Right lobe of liver (tissue), 6 donors: ENCODE results near the gene DAB2. TPM values are rescaled to one million over a fixed set of nuclear protein-coding genes. Genes with fewer than 3 reads are reported as not detected.

Experiments used
- ATAC-seq, 4 donors: fragments of 200-7000 bp; cut with Tn5 transposase; one replicate each; pipeline ENCODE4 v1.9.1; 2020; ENCODE audit warnings: mild to moderate bottlenecking in 4 of 4, moderate library complexity in 4 of 4
- DNase-seq, 3 donors: peaks; one replicate each; pipeline ENCODE4 v3.0.0-alpha.2; 2020
- H3K27ac ChIP-seq, 3 donors: fragments of 200-600 bp; one replicate each; pipeline ENCODE4 v1.8.0; 2022
- H3K27me3 ChIP-seq, 2 donors: fragments of 200-600 bp; one replicate each; pipeline ENCODE4 v1.8.0; 2022
- H3K36me3 ChIP-seq, 4 donors: fragments of 200-600 bp; sonication (generic) in 1 of 4; one replicate each; pipeline versions ENCODE4 v1.5.1 to v1.8.0; 2017 to 2022; ENCODE audit warnings: control low read depth in 1 of 4
- H3K4me1 ChIP-seq, 4 donors: fragments of 200-600 bp; sonication (generic) in 1 of 4; one replicate each; pipeline versions ENCODE4 v1.5.1 to v1.8.0; 2017 to 2022; ENCODE audit warnings: control low read depth in 1 of 4
- H3K4me3 ChIP-seq, 3 donors: fragments of 200-600 bp; one replicate each; pipeline ENCODE4 v1.8.0; 2022
- H3K9me3 ChIP-seq, 4 donors: fragments of 200-600 bp; sonication (generic) in 1 of 4; one replicate each; pipeline versions ENCODE4 v1.5.1 to v1.8.0; 2017 to 2022; ENCODE audit warnings: control low read depth in 1 of 4
- POLR2A ChIP-seq: fragments of 450-650 bp; IDR thresholded peaks from one replicate; pipeline ENCODE4 v1.6.1; 2017; ENCODE audit warnings: antibody characterized with exemption, mild to moderate bottlenecking
- WGBS: methylation state at CpG from one replicate; pipeline ENCODE4 v1.1.6; 2018; ENCODE audit warnings: low coverage, low lambda C conversion rate; ENCODE audit not compliant: insufficient coverage; ENCODE audit errors: missing lambda C conversion rate; 5-methylcytosine and 5-hydroxymethylcytosine counted together
- intact Hi-C, 2 donors: fragments of 100-400 bp; cut with DNase I; formaldehyde crosslinking; loops; one replicate each; pipeline versions ENCODE4 v1.11.2 to v1.14.1; 2022
- total RNA-seq, 6 experiments: library from RNA; depleted of rRNA in 2 of 6; stranded (reverse); fragments of >200 nt in 2 of 6; fragmentation: NEBNext Ultra II Directional in 3 of 6; extraction: Animal tissue kit (Norgen Biotek cat#: 25700) in 3 of 6; gene quantifications; one replicate each; pipeline versions ENCODE4 v1.1.0 to v1.2.4, GENCODE V29; 2016 to 2023
- TF ChIP-seq, protein P1 (sequence below), 4 donors: fragments of 200-600 bp in 3 of 4; fragments of 450-650 bp in 1 of 4; IDR thresholded peaks; one replicate each; pipeline versions ENCODE4 v1.5.1 to v1.8.0; 2016 to 2022; ENCODE audit warnings: antibody characterized with exemption in 4 of 4, mild to moderate bottlenecking in 2 of 4
- donor health status: DM: no; HTN: yes; CAD: no.
- donor health status: DM: no; HTN: no; CAD: no.
- donor health status: DM: no; HTN: no; CAD: no.
- donor health status: DM: no; HTN: yes; CAD: no.
- donor health status: DM: no; HTN: yes; CAD: no.

The DAB2 gene
- total RNA-seq, 6 experiments from 2014 or later, result 7.3 to 32.8 (median 14.0) TPM

DNA sequence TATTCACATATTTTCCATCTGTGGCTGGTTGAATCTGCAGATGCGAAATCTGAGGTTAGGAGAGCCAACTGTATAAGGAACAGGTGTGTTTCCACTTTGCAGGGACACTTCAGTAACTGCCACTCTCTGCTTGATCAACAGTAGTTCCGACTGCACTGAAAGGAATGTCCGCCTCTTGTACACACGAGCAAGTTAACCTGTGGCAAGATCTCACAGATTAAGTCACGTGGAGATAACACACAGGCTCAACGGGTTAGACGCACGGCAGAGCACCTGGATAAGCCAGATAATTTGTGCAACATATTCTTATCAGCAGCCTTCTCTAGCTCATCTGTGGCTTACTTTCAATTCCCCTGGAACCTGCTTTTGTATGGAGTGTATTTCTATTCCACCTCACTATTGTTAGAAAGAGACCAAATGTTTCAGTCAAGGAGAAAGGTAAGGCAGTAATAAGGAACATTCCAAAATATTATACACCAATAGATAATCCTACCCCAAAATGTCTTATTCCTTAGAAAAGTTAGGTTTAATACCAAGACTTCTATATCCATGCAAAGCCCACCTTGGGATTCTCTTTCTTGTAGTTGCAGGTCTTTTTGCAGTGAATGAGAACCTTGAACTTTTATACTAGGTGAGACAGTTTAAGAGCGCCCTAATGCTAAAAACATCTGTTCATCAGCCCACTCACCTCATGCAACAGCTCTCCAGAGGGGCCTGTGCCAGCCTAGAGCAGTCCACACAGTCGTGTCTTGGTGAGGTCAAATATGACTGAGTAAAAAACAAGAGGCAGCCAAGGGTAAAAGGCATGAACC lies 54.0 kb downstream of the DAB2 start:
- intact Hi-C loops, result no loop called here
- H3K9me3 ChIP-seq, result no peaks in the 10 kb centered on the region
- H3K4me1 ChIP-seq, result peaks cover 0 to 62% (median 19%) of the 10 kb centered on the region in 4 donors
- H3K27ac ChIP-seq, result peak overlapping the region; percentile 69 to 78 (median 73)
- WGBS, result 31% methylated on average over 10 of the region's 10 CpGs
- ATAC-seq (peak; percentile 53 to 79 (median 76)), DNase-seq (peak; percentile 60 to 84 (median 64))
- peak overlapping the region; percentile 6 to 28 (median 12) for H3K4me3 ChIP-seq
- H3K27me3 ChIP-seq, result no peaks in the 10 kb centered on the region
- H3K36me3 ChIP-seq, result peaks cover 0 to 2% (median 0%) of the 10 kb centered on the region in 4 donors
- TF ChIP-seq POLR2A, result peak; percentile 47
- TF ChIP-seq, protein P1, sequence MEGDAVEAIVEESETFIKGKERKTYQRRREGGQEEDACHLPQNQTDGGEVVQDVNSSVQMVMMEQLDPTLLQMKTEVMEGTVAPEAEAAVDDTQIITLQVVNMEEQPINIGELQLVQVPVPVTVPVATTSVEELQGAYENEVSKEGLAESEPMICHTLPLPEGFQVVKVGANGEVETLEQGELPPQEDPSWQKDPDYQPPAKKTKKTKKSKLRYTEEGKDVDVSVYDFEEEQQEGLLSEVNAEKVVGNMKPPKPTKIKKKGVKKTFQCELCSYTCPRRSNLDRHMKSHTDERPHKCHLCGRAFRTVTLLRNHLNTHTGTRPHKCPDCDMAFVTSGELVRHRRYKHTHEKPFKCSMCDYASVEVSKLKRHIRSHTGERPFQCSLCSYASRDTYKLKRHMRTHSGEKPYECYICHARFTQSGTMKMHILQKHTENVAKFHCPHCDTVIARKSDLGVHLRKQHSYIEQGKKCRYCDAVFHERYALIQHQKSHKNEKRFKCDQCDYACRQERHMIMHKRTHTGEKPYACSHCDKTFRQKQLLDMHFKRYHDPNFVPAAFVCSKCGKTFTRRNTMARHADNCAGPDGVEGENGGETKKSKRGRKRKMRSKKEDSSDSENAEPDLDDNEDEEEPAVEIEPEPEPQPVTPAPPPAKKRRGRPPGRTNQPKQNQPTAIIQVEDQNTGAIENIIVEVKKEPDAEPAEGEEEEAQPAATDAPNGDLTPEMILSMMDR (IDR thresholded peaks at IDR 0.05), result no peak

DNA sequence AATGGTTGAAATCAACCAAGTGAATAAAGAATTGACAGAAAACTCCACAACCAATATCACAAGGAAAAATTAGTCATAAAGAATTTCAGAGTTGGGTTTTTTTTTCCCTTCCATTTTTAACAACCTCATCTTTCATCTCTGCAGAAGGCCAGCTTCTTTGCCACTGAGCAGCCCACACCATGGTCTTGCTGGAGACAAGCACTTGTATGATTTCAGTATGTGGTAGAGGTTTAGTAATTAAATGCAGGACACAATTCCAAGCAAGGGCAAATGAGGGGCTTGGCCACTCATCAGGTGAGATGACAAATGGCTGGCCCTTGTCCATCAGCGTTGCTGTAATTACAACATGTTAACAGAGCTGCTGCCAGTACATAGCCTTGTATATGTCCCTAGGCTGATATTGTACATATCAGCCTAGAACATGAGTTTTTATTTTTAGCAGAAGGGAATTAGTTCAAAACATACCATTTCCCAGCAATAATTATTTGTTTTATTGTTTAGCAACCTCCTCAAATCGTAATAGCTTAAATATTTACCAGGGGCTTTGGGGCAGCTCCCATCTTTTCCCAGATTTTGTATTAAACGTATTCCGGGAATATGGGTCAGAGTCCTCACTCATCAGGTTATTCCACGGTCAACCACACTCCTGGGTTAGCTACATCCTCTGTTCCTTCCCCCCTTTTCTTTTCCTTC lies 55.5 kb downstream of the DAB2 start:
- TF ChIP-seq POLR2A, result no peak
- TF ChIP-seq, protein P1 (IDR thresholded peaks at IDR 0.05), result no peak
- Histone ChIP-seq H3K27me3 (no peaks in the 10 kb centered on the region), H3K27ac (peak overlapping the region; percentile 69 to 78 (median 73)), H3K36me3 (peaks cover 0 to 2% (median 0%) of the 10 kb centered on the region in 4 donors), H3K4me3 (peak overlapping the region in 1 of 3 donors; percentile 17), H3K4me1 (peaks cover 0 to 64% (median 15%) of the 10 kb centered on the region in 4 donors), H3K9me3 (no peaks in the 10 kb centered on the region)
- WGBS, result 23% methylated on average over 5 of the region's 5 CpGs
- DNase-seq (peak in 2 of 3 donors; percentile 66 to 77), ATAC-seq (peak; percentile 51 to 81 (median 64))
- intact Hi-C loops, result no loop called here

DNA sequence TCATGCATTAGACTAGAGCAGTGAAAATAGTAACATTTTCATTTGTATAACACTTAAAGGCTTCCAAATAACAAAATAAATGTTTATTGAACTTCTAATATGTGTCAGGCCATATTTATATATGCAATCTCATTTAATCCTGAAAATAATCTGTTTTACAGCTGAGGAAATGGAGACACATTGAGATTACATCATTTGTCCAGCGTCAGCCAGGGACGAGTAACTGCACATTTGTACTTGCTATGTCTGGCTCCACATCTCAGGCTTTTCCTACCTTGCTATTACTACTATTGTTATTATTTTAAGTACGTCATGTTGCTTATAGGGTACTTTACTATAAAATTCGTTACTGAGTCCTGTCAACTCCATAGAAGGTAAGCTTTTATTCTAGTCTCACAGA lies 56.7 kb downstream of the DAB2 start:
- intact Hi-C loops, result no loop called here
- WGBS, result 35% methylated on average over 4 of the region's 4 CpGs

DNA sequence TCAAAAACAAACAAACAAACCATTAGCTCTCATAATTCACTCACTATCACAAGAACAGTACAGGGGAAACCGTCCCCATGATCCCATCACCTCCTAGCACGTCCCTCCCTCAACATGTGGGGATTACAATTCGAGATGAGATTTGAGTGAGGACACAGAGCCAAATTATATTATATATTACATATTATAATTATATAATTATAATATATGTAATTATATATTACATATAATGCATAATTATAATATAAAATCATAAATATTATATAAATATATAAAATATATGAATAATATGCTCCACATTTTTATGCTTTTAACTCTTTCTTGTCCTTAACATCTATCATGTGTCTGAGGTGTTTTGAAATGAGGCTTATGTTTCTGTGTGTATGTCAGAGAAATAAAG lies 57.1 kb downstream of the DAB2 start:
- ATAC-seq (no peak), DNase-seq (no peak)
- peak overlapping the region in 1 of 3 donors; percentile 62 for H3K27ac ChIP-seq
- 77% methylated on average over 3 of the region's 3 CpGs for WGBS
- no peak overlapping the region for H3K4me3 ChIP-seq
- no peaks in the 10 kb centered on the region for H3K27me3 ChIP-seq
- intact Hi-C loops, result no loop called here
- H3K36me3 ChIP-seq, result no peaks in the 10 kb centered on the region
- H3K4me1 ChIP-seq, result peaks cover 0 to 50% (median 10%) of the 10 kb centered on the region in 4 donors
- TF ChIP-seq POLR2A, result no peak
- TF ChIP-seq, protein P1 (IDR thresholded peaks at IDR 0.05), result no peak
- H3K9me3 ChIP-seq, result no peaks in the 10 kb centered on the region

More for the DNA sequence above, 56.7 kb downstream of the DAB2 start:
- TF ChIP-seq POLR2A, result peak; percentile 18
- TF ChIP-seq, protein P1 (IDR thresholded peaks at IDR 0.05), result no peak
- Histone ChIP-seq H3K4me3 (peak overlapping the region in 1 of 3 donors; percentile 17), H3K27me3 (no peaks in the 10 kb centered on the region), H3K4me1 (peaks cover 0 to 53% (median 11%) of the 10 kb centered on the region in 4 donors), H3K27ac (peak overlapping the region; percentile 41 to 73 (median 62)), H3K36me3 (no peaks in the 10 kb centered on the region), H3K9me3 (no peaks in the 10 kb centered on the region)
- DNase-seq, result no peak
- no peak for ATAC-seq
